ENCODE measurements around the gene AGRN.

AGRN gene

GRCh38 chr1:1043411-1043810 lies 23.5 kb downstream of the AGRN start (continued):
- TF ChIP-seq ISL1 (CRISPR knock-in tag; IDR thresholded peaks at IDR 0.05) (no peak), OSR1 (CRISPR knock-in tag; IDR thresholded peaks at IDR 0.05) (no peak), ZFP3 (CRISPR knock-in tag; IDR thresholded peaks at IDR 0.05) (no peak), CSRNP3 (CRISPR knock-in tag; IDR thresholded peaks at IDR 0.05) (no peak)
- TF ChIP-seq, protein P1, sequence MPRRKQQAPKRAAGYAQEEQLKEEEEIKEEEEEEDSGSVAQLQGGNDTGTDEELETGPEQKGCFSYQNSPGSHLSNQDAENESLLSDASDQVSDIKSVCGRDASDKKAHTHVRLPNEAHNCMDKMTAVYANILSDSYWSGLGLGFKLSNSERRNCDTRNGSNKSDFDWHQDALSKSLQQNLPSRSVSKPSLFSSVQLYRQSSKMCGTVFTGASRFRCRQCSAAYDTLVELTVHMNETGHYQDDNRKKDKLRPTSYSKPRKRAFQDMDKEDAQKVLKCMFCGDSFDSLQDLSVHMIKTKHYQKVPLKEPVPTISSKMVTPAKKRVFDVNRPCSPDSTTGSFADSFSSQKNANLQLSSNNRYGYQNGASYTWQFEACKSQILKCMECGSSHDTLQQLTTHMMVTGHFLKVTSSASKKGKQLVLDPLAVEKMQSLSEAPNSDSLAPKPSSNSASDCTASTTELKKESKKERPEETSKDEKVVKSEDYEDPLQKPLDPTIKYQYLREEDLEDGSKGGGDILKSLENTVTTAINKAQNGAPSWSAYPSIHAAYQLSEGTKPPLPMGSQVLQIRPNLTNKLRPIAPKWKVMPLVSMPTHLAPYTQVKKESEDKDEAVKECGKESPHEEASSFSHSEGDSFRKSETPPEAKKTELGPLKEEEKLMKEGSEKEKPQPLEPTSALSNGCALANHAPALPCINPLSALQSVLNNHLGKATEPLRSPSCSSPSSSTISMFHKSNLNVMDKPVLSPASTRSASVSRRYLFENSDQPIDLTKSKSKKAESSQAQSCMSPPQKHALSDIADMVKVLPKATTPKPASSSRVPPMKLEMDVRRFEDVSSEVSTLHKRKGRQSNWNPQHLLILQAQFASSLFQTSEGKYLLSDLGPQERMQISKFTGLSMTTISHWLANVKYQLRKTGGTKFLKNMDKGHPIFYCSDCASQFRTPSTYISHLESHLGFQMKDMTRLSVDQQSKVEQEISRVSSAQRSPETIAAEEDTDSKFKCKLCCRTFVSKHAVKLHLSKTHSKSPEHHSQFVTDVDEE (CRISPR knock-in tag; IDR thresholded peaks at IDR 0.05): no peak

GRCh38 chr1:1043921-1044320 lies 24.0 kb downstream of the AGRN start:
- TF ChIP-seq ZFP30 (CRISPR knock-in tag; IDR thresholded peaks at IDR 0.05) (no peak), ZNF70 (CRISPR knock-in tag; IDR thresholded peaks at IDR 0.05) (no peak), CREB5 (CRISPR knock-in tag; IDR thresholded peaks at IDR 0.05; ENCODE audit: low read depth) (no peak), PPARA (CRISPR knock-in tag; IDR thresholded peaks at IDR 0.05; ENCODE audit: borderline replicate concordance) (no peak), SNAI2 (CRISPR knock-in tag; IDR thresholded peaks at IDR 0.05) (no peak), RARB (CRISPR knock-in tag; IDR thresholded peaks at IDR 0.05) (no peak), CSRNP3 (CRISPR knock-in tag; IDR thresholded peaks at IDR 0.05) (no peak), TOX (CRISPR knock-in tag; IDR thresholded peaks at IDR 0.05; ENCODE audit: borderline replicate concordance) (no peak), ZFP3 (CRISPR knock-in tag; IDR thresholded peaks at IDR 0.05) (no peak), ZNF565 (CRISPR knock-in tag; conservative IDR thresholded peaks at IDR 0.05; ENCODE audit: low read depth) (no peak), CSDC2 (CRISPR knock-in tag; IDR thresholded peaks at IDR 0.05) (no peak), GLIS3 (CRISPR knock-in tag; IDR thresholded peaks at IDR 0.05) (no peak), OSR1 (CRISPR knock-in tag; IDR thresholded peaks at IDR 0.05) (no peak), ARNTL (CRISPR knock-in tag; IDR thresholded peaks at IDR 0.05; ENCODE audit: borderline replicate concordance, low read depth) (no peak), ZNF8 (CRISPR knock-in tag; IDR thresholded peaks at IDR 0.05) (no peak), ESRRG (CRISPR knock-in tag; IDR thresholded peaks at IDR 0.05) (no peak), ISL1 (CRISPR knock-in tag; IDR thresholded peaks at IDR 0.05) (no peak)
- TF ChIP-seq, protein P1 (CRISPR knock-in tag; IDR thresholded peaks at IDR 0.05): no peak
- ATAC-seq: no peak

- no peak for ATAC-seq
- TF ChIP-seq SNAI2 (CRISPR knock-in tag; IDR thresholded peaks at IDR 0.05) (no peak), ZNF8 (CRISPR knock-in tag; IDR thresholded peaks at IDR 0.05) (no peak), GLIS3 (CRISPR knock-in tag; IDR thresholded peaks at IDR 0.05) (no peak), TOX (CRISPR knock-in tag; IDR thresholded peaks at IDR 0.05; ENCODE audit: borderline replicate concordance) (no peak)
- TF ChIP-seq, protein P1 (CRISPR knock-in tag; IDR thresholded peaks at IDR 0.05): no peak
- TF ChIP-seq, protein P2, sequence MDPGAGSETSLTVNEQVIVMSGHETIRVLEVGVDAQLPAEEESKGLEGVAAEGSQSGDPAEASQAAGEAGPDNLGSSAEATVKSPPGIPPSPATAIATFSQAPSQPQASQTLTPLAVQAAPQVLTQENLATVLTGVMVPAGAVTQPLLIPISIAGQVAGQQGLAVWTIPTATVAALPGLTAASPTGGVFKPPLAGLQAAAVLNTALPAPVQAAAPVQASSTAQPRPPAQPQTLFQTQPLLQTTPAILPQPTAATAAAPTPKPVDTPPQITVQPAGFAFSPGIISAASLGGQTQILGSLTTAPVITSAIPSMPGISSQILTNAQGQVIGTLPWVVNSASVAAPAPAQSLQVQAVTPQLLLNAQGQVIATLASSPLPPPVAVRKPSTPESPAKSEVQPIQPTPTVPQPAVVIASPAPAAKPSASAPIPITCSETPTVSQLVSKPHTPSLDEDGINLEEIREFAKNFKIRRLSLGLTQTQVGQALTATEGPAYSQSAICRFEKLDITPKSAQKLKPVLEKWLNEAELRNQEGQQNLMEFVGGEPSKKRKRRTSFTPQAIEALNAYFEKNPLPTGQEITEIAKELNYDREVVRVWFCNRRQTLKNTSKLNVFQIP (CRISPR knock-in tag; IDR thresholded peaks at IDR 0.05; ENCODE audit: borderline replicate concordance, low read depth): no peak
- TF ChIP-seq, protein P3, sequence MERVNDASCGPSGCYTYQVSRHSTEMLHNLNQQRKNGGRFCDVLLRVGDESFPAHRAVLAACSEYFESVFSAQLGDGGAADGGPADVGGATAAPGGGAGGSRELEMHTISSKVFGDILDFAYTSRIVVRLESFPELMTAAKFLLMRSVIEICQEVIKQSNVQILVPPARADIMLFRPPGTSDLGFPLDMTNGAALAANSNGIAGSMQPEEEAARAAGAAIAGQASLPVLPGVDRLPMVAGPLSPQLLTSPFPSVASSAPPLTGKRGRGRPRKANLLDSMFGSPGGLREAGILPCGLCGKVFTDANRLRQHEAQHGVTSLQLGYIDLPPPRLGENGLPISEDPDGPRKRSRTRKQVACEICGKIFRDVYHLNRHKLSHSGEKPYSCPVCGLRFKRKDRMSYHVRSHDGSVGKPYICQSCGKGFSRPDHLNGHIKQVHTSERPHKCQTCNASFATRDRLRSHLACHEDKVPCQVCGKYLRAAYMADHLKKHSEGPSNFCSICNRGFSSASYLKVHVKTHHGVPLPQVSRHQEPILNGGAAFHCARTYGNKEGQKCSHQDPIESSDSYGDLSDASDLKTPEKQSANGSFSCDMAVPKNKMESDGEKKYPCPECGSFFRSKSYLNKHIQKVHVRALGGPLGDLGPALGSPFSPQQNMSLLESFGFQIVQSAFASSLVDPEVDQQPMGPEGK (CRISPR knock-in tag; IDR thresholded peaks at IDR 0.05; ENCODE audit: borderline replicate concordance): no peak
These were observed 24.6 kb downstream of the AGRN start for GRCh38 chr1:1044455-1045078.

All from SK-N-SH treated with all-trans-retinoic acid at 6 μM for 48 hours (cell line).